ENCODE measurements around the gene NUBP2. TPM values are rescaled to one million over a fixed set of nuclear protein-coding genes. Genes with fewer than 3 reads are reported as not detected.

NUBP2 gene
- total RNA-seq, 2 donors from 2014 or later, result 41.7 to 44.9 TPM

- H3K27me3 Mint-ChIP-seq, result no peaks in the 10 kb centered on the region
- no peaks in the 10 kb centered on the region for H3K36me3 Mint-ChIP-seq (ENCODE audit: low read depth)
- H3K27ac Mint-ChIP-seq, result peak overlapping the region; percentile 77
- no peaks in the 10 kb centered on the region for H3K9me3 ChIP-seq (ENCODE audit: control insufficient read depth, low read length, poor library complexity, severe bottlenecking)
- ATAC-seq, result no peak
- peaks cover 18% of the 10 kb centered on the region for H3K4me1 Mint-ChIP-seq
- DNase-seq, result no peak
- H3K4me3 Mint-ChIP-seq, result peak overlapping the region; percentile 99
Measured at GRCh38 chr16:1771864-1772361, 10.8 kb upstream of the NUBP2 start.

GRCh38 chr16:1772362-1772907, 10.3 kb upstream of the NUBP2 start, which contains the start of gene EME2:
Gene EME2 (plus strand): TSS chr16:1772810. CDS start chr16:1773228, 418 bp downstream.
- ATAC-seq (peak; percentile 38), DNase-seq (peak in 2 of 3 donors; percentile 42 to 46)
- Mint-ChIP-seq H3K4me1 (peaks cover 18% of the 10 kb centered on the region), H3K36me3 (ENCODE audit: low read depth) (no peaks in the 10 kb centered on the region), H3K27me3 (no peaks in the 10 kb centered on the region), H3K4me3 (peak within 1 kb of the TSS; percentile 99), H3K27ac (peak within 1 kb of the TSS; percentile 77)
- no peaks in the 10 kb centered on the region for H3K9me3 ChIP-seq (ENCODE audit: control insufficient read depth, low read length, poor library complexity, severe bottlenecking)

- Mint-ChIP-seq H3K36me3 (ENCODE audit: low read depth) (no peaks in the 10 kb centered on the region), H3K27ac (peak within 1 kb of the TSS; percentile 77), H3K4me1 (peaks cover 18% of the 10 kb centered on the region), H3K4me3 (peak within 1 kb of the TSS; percentile 99), H3K27me3 (no peaks in the 10 kb centered on the region)
- peak; percentile 58 for ATAC-seq
- H3K9me3 ChIP-seq (ENCODE audit: control insufficient read depth, low read length, poor library complexity, severe bottlenecking), result no peaks in the 10 kb centered on the region
- DNase-seq, result peak; percentile 66 to 76 (median 75)
Measured at GRCh38 chr16:1772908-1773702, 9.7 kb upstream of the NUBP2 start, which contains the start of gene MRPS34. Gene MRPS34 (minus strand): TSS chr16:1773134. CDS start chr16:1773119, 15 bp downstream.

GRCh38 chr16:1773703-1774447, 8.9 kb upstream of the NUBP2 start:
- DNase-seq (no peak), ATAC-seq (peak; percentile 4)
- Mint-ChIP-seq H3K4me1 (peaks cover 18% of the 10 kb centered on the region), H3K4me3 (peak overlapping the region; percentile 99), H3K27ac (no peak overlapping the region), H3K36me3 (ENCODE audit: low read depth) (peaks cover under 1% of the 10 kb centered on the region), H3K27me3 (no peaks in the 10 kb centered on the region)
- H3K9me3 ChIP-seq (ENCODE audit: control insufficient read depth, low read length, poor library complexity, severe bottlenecking), result no peaks in the 10 kb centered on the region

GRCh38 chr16:1774448-1774780, 8.3 kb upstream of the NUBP2 start:
- ATAC-seq, result no peak
- no peak for DNase-seq
- H3K4me1 Mint-ChIP-seq, result peaks cover 18% of the 10 kb centered on the region
- peak overlapping the region; percentile 2 for H3K4me3 Mint-ChIP-seq
- no peaks in the 10 kb centered on the region for H3K27me3 Mint-ChIP-seq
- H3K36me3 Mint-ChIP-seq (ENCODE audit: low read depth), result peaks cover 3% of the 10 kb centered on the region
- no peaks in the 10 kb centered on the region for H3K9me3 ChIP-seq (ENCODE audit: control insufficient read depth, low read length, poor library complexity, severe bottlenecking)
- H3K27ac Mint-ChIP-seq, result no peak overlapping the region

- Mint-ChIP-seq H3K27me3 (no peaks in the 10 kb centered on the region), H3K4me1 (peaks cover 14% of the 10 kb centered on the region), H3K4me3 (peak overlapping the region; percentile 56), H3K27ac (no peak overlapping the region), H3K36me3 (ENCODE audit: low read depth) (peaks cover 3% of the 10 kb centered on the region)
- no peak for DNase-seq
- H3K9me3 ChIP-seq (ENCODE audit: control insufficient read depth, low read length, poor library complexity, severe bottlenecking), result no peaks in the 10 kb centered on the region
- ATAC-seq, result no peak
Measured at GRCh38 chr16:1775006-1775845, 7.5 kb upstream of the NUBP2 start.

- peak overlapping the region; percentile 37 for H3K27ac Mint-ChIP-seq
- DNase-seq (no peak), ATAC-seq (no peak)
- peaks cover 14% of the 10 kb centered on the region for H3K4me1 Mint-ChIP-seq
- peak overlapping the region; percentile 56 for H3K4me3 Mint-ChIP-seq
- H3K36me3 Mint-ChIP-seq (ENCODE audit: low read depth), result peaks cover 3% of the 10 kb centered on the region
- H3K9me3 ChIP-seq (ENCODE audit: control insufficient read depth, low read length, poor library complexity, severe bottlenecking), result no peaks in the 10 kb centered on the region
- no peaks in the 10 kb centered on the region for H3K27me3 Mint-ChIP-seq
Measured at GRCh38 chr16:1775846-1776671, 6.7 kb upstream of the NUBP2 start.

GRCh38 chr16:1776672-1776955, 6.1 kb upstream of the NUBP2 start:
- Mint-ChIP-seq H3K4me3 (no peak overlapping the region), H3K27me3 (no peaks in the 10 kb centered on the region), H3K27ac (peak overlapping the region; percentile 37), H3K36me3 (ENCODE audit: low read depth) (peaks cover 3% of the 10 kb centered on the region), H3K4me1 (peaks cover 19% of the 10 kb centered on the region)
- no peaks in the 10 kb centered on the region for H3K9me3 ChIP-seq (ENCODE audit: control insufficient read depth, low read length, poor library complexity, severe bottlenecking)
- DNase-seq (no peak), ATAC-seq (no peak)

- no peaks in the 10 kb centered on the region for H3K9me3 ChIP-seq (ENCODE audit: control insufficient read depth, low read length, poor library complexity, severe bottlenecking)
- Mint-ChIP-seq H3K4me1 (peaks cover 20% of the 10 kb centered on the region), H3K27ac (peak overlapping the region; percentile 37), H3K4me3 (no peak overlapping the region), H3K27me3 (no peaks in the 10 kb centered on the region), H3K36me3 (ENCODE audit: low read depth) (peaks cover 3% of the 10 kb centered on the region)
- DNase-seq (no peak), ATAC-seq (no peak)
Measured at GRCh38 chr16:1776991-1777374, 5.8 kb upstream of the NUBP2 start.

GRCh38 chr16:1777375-1778199, 5.2 kb upstream of the NUBP2 start:
- H3K4me1 Mint-ChIP-seq, result peaks cover 16% of the 10 kb centered on the region
- peaks cover 3% of the 10 kb centered on the region for H3K36me3 Mint-ChIP-seq (ENCODE audit: low read depth)
- no peaks in the 10 kb centered on the region for H3K9me3 ChIP-seq (ENCODE audit: control insufficient read depth, low read length, poor library complexity, severe bottlenecking)
- no peak for DNase-seq
- H3K27ac Mint-ChIP-seq, result no peak overlapping the region
- H3K4me3 Mint-ChIP-seq, result no peak overlapping the region
- ATAC-seq, result no peak
- no peaks in the 10 kb centered on the region for H3K27me3 Mint-ChIP-seq

GRCh38 chr16:1778200-1779179, 4.3 kb upstream of the NUBP2 start:
- Mint-ChIP-seq H3K27ac (peak overlapping the region; percentile 39), H3K27me3 (no peaks in the 10 kb centered on the region), H3K36me3 (ENCODE audit: low read depth) (peaks cover 3% of the 10 kb centered on the region), H3K4me3 (no peak overlapping the region), H3K4me1 (peaks cover 19% of the 10 kb centered on the region)
- no peaks in the 10 kb centered on the region for H3K9me3 ChIP-seq (ENCODE audit: control insufficient read depth, low read length, poor library complexity, severe bottlenecking)
- no peak for DNase-seq
- ATAC-seq, result no peak

Data from T-helper 17 cell (primary cell).